GM12864 (cell line): ENCODE results near the gene AP4B1.

Source experiments
- DNase-seq: peaks from one replicate; pipeline ENCODE4 v3.0.0-alpha.2; 2011; ENCODE audit warnings: low read depth
- H3K4me3 ChIP-seq: 2 replicates; pipeline ENCODE4 v1.5.1; 2011; ENCODE audit warnings: mild to moderate bottlenecking, low read depth, low read length, control low read depth
- TF ChIP-seq, protein P1 (sequence below): IDR thresholded peaks from 2 replicates; pipeline ENCODE4 v1.5.1; 2011; ENCODE audit warnings: low read depth, mild to moderate bottlenecking, moderate library complexity, low read length, control low read depth, inconsistent platforms; ENCODE audit errors: missing control alignments

The AP4B1 gene

DNA sequence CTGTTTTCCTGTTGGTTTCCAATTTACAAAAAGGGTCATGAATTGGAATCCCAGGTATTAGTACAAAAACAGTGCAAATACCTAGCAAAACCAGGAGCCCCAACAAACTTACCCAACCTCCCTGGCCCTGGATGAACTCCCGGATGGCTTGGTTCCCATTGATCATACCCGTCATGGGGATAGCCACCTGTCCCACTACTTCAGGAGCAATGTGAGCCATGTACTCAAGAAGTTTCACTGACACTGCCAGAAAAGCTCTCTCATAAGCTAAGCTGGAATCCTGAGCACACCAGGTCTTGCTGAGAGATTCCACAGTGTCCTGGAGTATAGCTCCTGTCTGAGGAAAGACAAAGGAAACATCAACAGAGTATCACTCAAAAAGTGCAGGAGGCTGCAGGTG lies 22.9 kb downstream of the AP4B1 start:
- TF ChIP-seq, protein P1, sequence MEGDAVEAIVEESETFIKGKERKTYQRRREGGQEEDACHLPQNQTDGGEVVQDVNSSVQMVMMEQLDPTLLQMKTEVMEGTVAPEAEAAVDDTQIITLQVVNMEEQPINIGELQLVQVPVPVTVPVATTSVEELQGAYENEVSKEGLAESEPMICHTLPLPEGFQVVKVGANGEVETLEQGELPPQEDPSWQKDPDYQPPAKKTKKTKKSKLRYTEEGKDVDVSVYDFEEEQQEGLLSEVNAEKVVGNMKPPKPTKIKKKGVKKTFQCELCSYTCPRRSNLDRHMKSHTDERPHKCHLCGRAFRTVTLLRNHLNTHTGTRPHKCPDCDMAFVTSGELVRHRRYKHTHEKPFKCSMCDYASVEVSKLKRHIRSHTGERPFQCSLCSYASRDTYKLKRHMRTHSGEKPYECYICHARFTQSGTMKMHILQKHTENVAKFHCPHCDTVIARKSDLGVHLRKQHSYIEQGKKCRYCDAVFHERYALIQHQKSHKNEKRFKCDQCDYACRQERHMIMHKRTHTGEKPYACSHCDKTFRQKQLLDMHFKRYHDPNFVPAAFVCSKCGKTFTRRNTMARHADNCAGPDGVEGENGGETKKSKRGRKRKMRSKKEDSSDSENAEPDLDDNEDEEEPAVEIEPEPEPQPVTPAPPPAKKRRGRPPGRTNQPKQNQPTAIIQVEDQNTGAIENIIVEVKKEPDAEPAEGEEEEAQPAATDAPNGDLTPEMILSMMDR: no peak
- no peak for DNase-seq
- H3K4me3 ChIP-seq: no peak overlapping the region

DNA sequence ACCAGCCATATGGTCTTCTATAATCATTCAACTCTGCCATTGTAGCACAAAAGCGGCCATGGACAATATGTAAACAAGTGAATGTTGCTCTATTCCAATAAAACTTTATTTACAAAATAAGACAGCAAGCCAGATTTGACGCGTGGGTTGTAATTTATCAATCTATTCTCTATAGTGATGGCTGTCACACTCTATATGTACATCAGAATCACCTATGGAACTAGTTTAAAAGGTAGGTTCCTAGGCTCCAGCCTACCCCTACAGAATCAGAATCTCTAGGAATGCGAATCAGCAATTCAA lies 24.9 kb downstream of the AP4B1 start:
- no peak for DNase-seq
- H3K4me3 ChIP-seq: no peak overlapping the region
- TF ChIP-seq, protein P1: no peak

DNA sequence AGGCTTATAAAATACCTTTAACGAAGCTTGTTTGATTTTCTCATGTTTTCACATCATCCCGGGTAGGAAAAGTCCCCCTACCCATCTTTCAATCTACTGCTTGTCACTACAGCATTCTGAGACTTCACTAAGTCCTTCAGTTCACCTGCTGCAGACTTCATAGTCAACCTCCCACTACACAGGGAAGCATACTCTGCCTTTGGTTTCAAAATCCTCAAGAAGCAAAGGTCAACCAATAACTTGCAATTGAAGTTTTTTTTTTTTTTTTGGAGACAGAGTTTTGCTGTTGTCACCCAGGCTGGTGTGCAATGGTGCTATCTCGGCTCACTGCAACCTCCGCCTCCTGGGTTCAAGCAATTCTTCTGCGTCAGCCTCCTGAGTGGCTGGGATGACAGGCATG lies 28.4 kb downstream of the AP4B1 start:
- no peak for DNase-seq
- TF ChIP-seq, protein P1: no peak
- no peak overlapping the region for H3K4me3 ChIP-seq

DNA sequence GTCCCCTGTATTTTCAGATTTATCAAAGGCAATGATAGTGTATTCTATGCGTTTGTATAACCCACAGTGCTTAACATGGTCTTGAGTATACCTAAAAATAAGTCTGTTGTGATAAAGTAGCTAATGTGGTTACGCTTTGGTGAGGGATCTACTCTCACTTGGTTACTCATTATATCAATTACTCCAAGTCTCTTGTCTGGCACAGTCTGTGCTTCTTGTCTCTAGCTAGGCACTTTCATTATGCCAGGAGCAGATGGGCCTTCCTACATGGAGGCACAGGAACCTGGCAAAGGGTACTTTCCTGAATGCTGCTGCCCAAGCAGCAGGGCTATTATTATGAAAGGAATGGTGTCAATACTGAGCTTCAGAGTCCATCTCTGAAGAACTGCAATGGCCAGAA lies 28.9 kb downstream of the AP4B1 start:
- TF ChIP-seq, protein P1: no peak
- H3K4me3 ChIP-seq: no peak overlapping the region
- no peak for DNase-seq

DNA sequence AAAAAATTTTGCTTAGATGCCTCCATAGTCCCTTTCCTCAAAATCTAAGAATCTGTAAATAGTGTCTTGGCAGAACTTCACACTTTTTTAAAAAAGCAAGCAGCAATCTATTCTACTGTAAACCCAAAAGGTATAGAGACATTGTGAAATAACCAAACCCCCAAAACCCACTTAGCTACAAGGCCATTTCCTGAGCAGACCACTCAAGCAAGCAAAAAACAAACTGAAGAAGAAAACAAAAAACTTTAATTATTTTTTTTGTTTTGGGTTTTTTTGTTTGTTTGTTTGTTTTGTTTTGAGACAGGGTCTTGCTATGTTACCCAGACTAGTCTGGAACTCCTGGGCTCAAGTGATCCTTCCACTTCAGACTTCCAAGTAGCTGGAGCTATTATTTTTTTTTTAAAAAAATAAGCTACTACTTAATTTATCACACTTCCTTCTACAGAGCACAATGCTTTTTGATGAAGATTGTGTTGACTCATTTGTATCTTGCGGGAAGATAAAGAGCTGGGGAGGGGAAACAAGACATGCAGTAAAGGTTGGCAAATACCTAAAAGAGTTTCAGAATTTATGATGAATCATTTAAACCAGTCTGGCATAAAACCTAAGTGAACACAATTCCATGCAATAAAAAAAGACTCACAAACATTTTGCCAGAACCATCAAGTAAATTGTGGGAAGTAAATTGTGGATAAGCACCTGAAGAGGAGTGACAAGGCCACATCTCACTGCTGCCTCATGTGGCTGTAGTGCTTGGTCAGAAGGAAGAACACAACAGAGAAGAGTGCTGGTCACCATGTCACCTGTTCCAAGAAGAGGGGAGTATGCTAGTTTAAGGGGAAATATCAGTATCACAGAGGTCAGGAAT lies 30.4 kb downstream of the AP4B1 start:
- no peak for DNase-seq
- TF ChIP-seq, protein P1: peak; percentile 71
- H3K4me3 ChIP-seq: no peak overlapping the region

DNA sequence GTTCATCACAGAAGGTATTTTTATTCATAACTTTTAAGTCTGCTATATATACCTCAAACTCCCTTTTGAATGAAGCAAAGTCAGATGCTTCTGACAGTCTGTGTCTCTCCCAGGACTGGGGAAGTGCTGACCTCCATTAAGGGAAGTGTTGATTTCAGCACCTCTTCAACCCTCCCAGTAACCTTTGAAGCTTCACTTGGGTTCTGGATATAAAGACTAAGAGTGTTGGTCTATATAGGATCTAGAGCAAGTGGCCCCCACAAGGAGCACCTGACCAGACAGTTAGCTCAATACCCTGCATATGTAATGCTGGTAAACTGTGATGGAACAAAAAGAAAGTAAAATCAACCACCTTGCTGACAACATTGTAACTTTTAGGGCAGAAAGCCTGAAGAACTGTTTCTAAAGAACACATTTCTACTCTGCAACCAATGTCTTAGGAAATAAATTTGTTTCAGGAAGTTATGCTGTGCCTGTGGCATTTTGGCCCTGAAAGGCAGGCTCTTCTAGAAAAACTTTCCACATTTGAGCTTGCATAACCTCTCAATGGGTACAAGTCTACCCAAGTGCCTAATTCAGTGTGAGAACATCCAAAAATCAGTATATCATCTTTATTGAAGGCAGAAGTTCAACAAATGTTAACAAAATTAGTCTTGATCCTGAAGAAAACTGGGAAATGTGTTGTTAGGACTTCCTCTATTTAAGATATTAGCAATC lies 32.2 kb downstream of the AP4B1 start:
- no peak overlapping the region; the same call in 1 of the 2 replicates for H3K4me3 ChIP-seq
- TF ChIP-seq, protein P1: no peak
- DNase-seq: no peak
